PC-9 (cell line): Measurements from ENCODE around the gene MYO1F. TPM values are rescaled to one million over a fixed set of nuclear protein-coding genes. Genes with fewer than 3 reads are reported as not detected.

Experiments
- BruUV-seq: library from RNA; stranded (reverse); fragments of 400-500 nt; replicated peaks from 2 replicates; lab custom pipeline; 2021; lab: Mats Ljungman, UMichigan
- CTCF ChIA-PET: fragments of 300-600 bp; sonication (Branson Sonifier 250); formaldehyde crosslinking; loops from one replicate; lab custom pipeline; 2022; ENCODE audit warnings: antibody characterized with exemption; lab: Charles Lee
- POLR2A ChIA-PET: fragments of 300-600 bp; sonication (Branson Sonifier 250); formaldehyde crosslinking; loops from one replicate; lab custom pipeline; 2022; ENCODE audit warnings: antibody characterized with exemption; ENCODE audit not compliant: unreplicated experiment; lab: Charles Lee
- DNase-seq, 2 experiments: peaks; one replicate each; pipeline versions ENCODE4 v3.0.0 to v3.0.0-alpha.2; 2015 to 2022; ENCODE audit warnings: mixed read lengths in 1 of 2
- H2AFZ ChIP-seq: fragments of 200-600 bp; sonication (generic); 2 replicates; pipeline ENCODE4 v1.8.1; 2017; ENCODE audit warnings: antibody characterized with exemption
- H3F3A ChIP-seq: fragments of 200-600 bp; sonication (generic); 2 replicates; pipeline ENCODE4 v1.8.1; 2017; ENCODE audit warnings: antibody characterized with exemption, mild to moderate bottlenecking, low read depth; ENCODE audit not compliant: insufficient read depth
- H3K27ac ChIP-seq: fragments of 200-600 bp; sonication (generic); 2 replicates; pipeline ENCODE4 v1.6.1; 2016; ENCODE audit warnings: mixed run types
- H3K27me3 ChIP-seq: fragments of 200-600 bp; sonication (generic); 2 replicates; pipeline ENCODE4 v1.6.1; 2016; ENCODE audit warnings: low read depth, mixed run types; ENCODE audit not compliant: insufficient read depth
- H3K36me3 ChIP-seq: fragments of 200-600 bp; sonication (generic); 2 replicates; pipeline ENCODE4 v1.6.1; 2016; ENCODE audit warnings: low read depth, mixed run types
- H3K4me1 ChIP-seq: fragments of 200-600 bp; sonication (generic); replicated peaks from 2 replicates; pipeline ENCODE4 v1.6.1; 2016; ENCODE audit warnings: mixed run types; ENCODE audit not compliant: insufficient read depth
- H3K4me2 ChIP-seq: fragments of 200-600 bp; sonication (generic); 2 replicates; pipeline ENCODE4 v1.6.1; 2017; ENCODE audit warnings: mixed run types
- H3K4me3 ChIP-seq: fragments of 200-600 bp; sonication (generic); 2 replicates; pipeline ENCODE4 v1.6.1; 2016; ENCODE audit warnings: mixed run types
- H3K79me2 ChIP-seq: fragments of 200-600 bp; sonication (generic); 2 replicates; pipeline ENCODE4 v1.6.1; 2017; ENCODE audit warnings: low read depth, mixed run types
- H3K9me2 ChIP-seq: fragments of 200-600 bp; sonication (generic); 2 replicates; pipeline ENCODE4 v1.8.1; 2017; ENCODE audit warnings: mild to moderate bottlenecking; ENCODE audit not compliant: insufficient read depth
- H3K9me3 ChIP-seq: fragments of 200-600 bp; sonication (generic); 2 replicates; pipeline ENCODE4 v1.8.1; 2016; ENCODE audit warnings: low read depth; ENCODE audit not compliant: insufficient read depth
- H4K20me1 ChIP-seq: fragments of 200-600 bp; sonication (generic); 2 replicates; pipeline ENCODE4 v1.8.1; 2017; ENCODE audit not compliant: insufficient read depth
- EZH2 ChIP-seq: fragments of 200-600 bp; sonication (generic); IDR thresholded peaks from 2 replicates; pipeline ENCODE4 v1.8.0; 2017; ENCODE audit warnings: antibody characterized with exemption, low read depth
- intact Hi-C: fragments of 100-400 bp; cut with micrococcal nuclease; formaldehyde crosslinking; loops from one replicate; pipeline ENCODE4 v1.10.0; 2022; ENCODE audit not compliant: unreplicated experiment
- total RNA-seq: library from RNA; stranded (reverse); gene quantifications from 2 replicates; pipeline ENCODE4 v1.2.3, GENCODE V29; 2021
- TF ChIP-seq, protein P1 (sequence below): fragments of 200-600 bp; sonication (generic); conservative IDR thresholded peaks from 2 replicates; pipeline ENCODE4 v1.6.1; 2017; ENCODE audit warnings: mixed run types, antibody characterized with exemption, mild to moderate bottlenecking, moderate library complexity

Gene MYO1F
- total RNA-seq, 1 experiment from 2014 or later, result 1.3 TPM

DNA sequence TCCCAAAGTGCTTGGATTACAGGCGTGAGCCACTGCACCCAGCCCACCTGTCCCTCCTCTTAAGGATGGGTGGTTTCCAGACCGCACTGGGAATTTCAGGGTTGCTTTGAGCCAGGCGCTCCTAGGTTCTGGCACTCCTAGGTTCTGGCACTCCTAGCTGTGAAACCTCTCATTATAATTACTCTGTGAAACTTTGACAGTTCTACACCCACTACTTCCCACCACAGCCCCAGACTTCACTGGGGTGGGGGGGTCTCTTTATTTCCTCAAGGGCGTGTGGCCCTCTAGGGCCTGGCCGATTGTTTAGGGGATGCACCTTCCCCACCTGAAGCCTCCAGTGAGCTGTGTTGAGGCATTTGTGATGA is 35.5 kb upstream of the MYO1F start:
- H3K4me1 ChIP-seq, result no peaks in the 10 kb centered on the region
- H3K27me3 ChIP-seq, result peaks cover 10% of the 10 kb centered on the region; the same call in 1 of the 2 replicates
- ChIA-PET POLR2A (no interaction called here), CTCF (no interaction called here)
- H4K20me1 ChIP-seq, result no peaks in the 10 kb centered on the region
- DNase-seq, result no peak
- no peaks in the 10 kb centered on the region for H3K79me2 ChIP-seq
- no peak overlapping the region for H3K4me2 ChIP-seq
- H3K4me3 ChIP-seq, result no peak overlapping the region
- no peaks in the 10 kb centered on the region for H3K9me2 ChIP-seq
- H3F3A ChIP-seq, result peaks cover 12% of the 10 kb centered on the region; the same call in 1 of the 2 replicates
- no peaks in the 10 kb centered on the region for H3K9me3 ChIP-seq
- intact Hi-C loops, result no loop called here
- no peak overlapping the region for H2AFZ ChIP-seq
- no peaks in the 10 kb centered on the region for H3K36me3 ChIP-seq
- H3K27ac ChIP-seq, result no peak overlapping the region
- TF ChIP-seq, protein P1, sequence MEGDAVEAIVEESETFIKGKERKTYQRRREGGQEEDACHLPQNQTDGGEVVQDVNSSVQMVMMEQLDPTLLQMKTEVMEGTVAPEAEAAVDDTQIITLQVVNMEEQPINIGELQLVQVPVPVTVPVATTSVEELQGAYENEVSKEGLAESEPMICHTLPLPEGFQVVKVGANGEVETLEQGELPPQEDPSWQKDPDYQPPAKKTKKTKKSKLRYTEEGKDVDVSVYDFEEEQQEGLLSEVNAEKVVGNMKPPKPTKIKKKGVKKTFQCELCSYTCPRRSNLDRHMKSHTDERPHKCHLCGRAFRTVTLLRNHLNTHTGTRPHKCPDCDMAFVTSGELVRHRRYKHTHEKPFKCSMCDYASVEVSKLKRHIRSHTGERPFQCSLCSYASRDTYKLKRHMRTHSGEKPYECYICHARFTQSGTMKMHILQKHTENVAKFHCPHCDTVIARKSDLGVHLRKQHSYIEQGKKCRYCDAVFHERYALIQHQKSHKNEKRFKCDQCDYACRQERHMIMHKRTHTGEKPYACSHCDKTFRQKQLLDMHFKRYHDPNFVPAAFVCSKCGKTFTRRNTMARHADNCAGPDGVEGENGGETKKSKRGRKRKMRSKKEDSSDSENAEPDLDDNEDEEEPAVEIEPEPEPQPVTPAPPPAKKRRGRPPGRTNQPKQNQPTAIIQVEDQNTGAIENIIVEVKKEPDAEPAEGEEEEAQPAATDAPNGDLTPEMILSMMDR, result no peak
- no TSS peak for BruUV-seq

DNA sequence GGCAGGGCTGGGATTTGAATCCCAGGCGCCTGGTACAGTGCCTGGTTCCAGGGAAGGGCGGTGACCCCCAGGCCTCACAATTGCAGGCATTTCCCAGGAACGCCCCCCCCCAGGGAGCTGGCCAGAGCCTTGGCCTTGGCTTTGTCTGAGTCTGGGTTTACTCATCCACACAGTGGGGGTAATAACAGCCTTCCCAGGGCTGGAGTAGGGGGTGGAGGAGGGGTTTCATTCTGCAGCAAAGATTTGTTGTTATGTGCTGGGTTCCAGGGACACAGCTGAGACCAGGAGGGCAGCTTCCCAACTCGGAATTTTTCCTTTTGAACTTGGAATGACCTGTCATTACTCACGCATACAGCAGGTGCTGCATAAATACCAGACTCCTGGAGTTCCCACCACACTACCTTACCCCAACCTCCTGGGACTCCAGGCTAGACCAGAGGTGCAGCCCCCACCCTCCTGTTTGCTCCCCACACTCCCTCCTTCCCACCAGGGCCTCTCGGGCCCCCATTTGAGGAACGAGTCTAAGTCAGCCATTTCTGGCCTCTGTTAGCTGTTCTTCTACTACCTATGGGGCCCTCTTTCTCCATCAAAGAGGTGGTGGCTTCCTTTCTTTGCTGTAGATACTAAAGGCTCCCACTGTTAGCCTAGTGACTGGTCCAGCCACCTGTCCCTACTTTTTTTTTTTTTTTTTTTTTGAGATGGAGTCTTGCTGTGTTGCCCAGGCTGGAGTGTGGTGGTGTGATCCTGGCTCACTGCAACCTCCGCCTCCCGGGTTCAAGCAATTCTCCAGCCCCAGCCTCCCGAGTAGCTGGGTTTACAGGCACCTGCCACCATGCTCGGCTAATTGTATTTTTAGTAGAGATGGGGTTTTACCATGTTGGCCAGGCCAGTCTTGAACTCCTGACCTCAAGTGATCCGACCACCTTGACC is 34.9 kb upstream of the MYO1F start:
- Histone ChIP-seq H3K4me1 (no peaks in the 10 kb centered on the region), H3K79me2 (no peaks in the 10 kb centered on the region), H3K4me3 (no peak overlapping the region), H4K20me1 (no peaks in the 10 kb centered on the region), H3K9me3 (no peaks in the 10 kb centered on the region), H3K27me3 (peaks cover 15% of the 10 kb centered on the region; the same call in 1 of the 2 replicates), H3K27ac (no peak overlapping the region), H2AFZ (no peak overlapping the region), H3F3A (peaks cover 12% of the 10 kb centered on the region; the same call in 1 of the 2 replicates), H3K36me3 (no peaks in the 10 kb centered on the region), H3K9me2 (no peaks in the 10 kb centered on the region), H3K4me2 (no peak overlapping the region)
- TF ChIP-seq EZH2, result no peak
- TF ChIP-seq, protein P1, result no peak
- intact Hi-C loops, result no loop called here
- ChIA-PET CTCF (interaction anchor here (0.6 to 0.7 kb wide), 2 partner anchors 30 to 531 kb away, joined by 3 to 6 read pairs; no protein-coding TSS in a partner anchor), POLR2A (no interaction called here)
- no peak for DNase-seq
- no TSS peak for BruUV-seq

GRCh38 chr19:8611391-8611876 is 34.2 kb upstream of the MYO1F start:
- ChIA-PET POLR2A (no interaction called here), CTCF (interaction anchor here (0.6 kb wide), 1 partner anchor 532 kb away, joined by 3 read pairs; no protein-coding TSS in a partner anchor)
- Histone ChIP-seq H3K9me3 (no peaks in the 10 kb centered on the region), H3F3A (peaks cover 12% of the 10 kb centered on the region; the same call in 1 of the 2 replicates), H3K4me2 (no peak overlapping the region), H2AFZ (no peak overlapping the region), H3K9me2 (no peaks in the 10 kb centered on the region), H3K27ac (no peak overlapping the region), H3K4me3 (no peak overlapping the region), H3K4me1 (no peaks in the 10 kb centered on the region), H3K79me2 (no peaks in the 10 kb centered on the region), H3K36me3 (no peaks in the 10 kb centered on the region), H3K27me3 (peaks cover 21% of the 10 kb centered on the region; the same call in 1 of the 2 replicates), H4K20me1 (no peaks in the 10 kb centered on the region)
- TF ChIP-seq, protein P1, result no peak
- TF ChIP-seq EZH2, result no peak
- no TSS peak for BruUV-seq
- DNase-seq, result no peak
- intact Hi-C loops, result no loop called here
